ENCODE data around the gene ALK.

DNA sequence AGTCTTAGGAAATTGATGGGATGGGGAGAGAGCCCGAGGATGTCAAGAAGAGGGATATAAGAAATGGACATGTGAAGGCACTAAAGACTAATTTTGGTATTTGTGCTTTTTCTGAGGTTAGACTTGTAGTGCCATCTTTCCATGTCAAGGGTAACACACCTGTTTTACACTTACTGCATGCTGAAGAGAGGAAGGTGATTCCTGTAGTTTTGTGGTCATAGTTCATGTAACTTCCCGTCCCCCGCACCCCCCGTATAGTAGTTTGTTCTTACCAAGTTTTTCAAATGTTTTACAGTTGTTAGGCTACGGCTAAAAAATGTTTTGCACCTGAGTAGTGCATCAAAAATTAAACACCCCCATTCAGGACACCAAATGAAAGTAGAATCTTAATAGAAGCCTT, 732.3 kb downstream of the ALK start:
- TF ChIP-seq EP300 (IDR thresholded peaks at IDR 0.05; ENCODE audit: borderline replicate concordance) (no peak), CREB1 (IDR thresholded peaks at IDR 0.05; ENCODE audit: low read depth) (no peak), NFIC (IDR thresholded peaks at IDR 0.05) (no peak), CEBPB (IDR thresholded peaks at IDR 0.05) (no peak), TCF12 (IDR thresholded peaks at IDR 0.05; ENCODE audit: low read depth) (no peak), FOXM1 (IDR thresholded peaks at IDR 0.05; ENCODE audit: borderline replicate concordance, low read depth) (no peak), ZBTB7A (IDR thresholded peaks at IDR 0.05; ENCODE audit: low read depth) (no peak), RAD21 (IDR thresholded peaks at IDR 0.05; ENCODE audit: low read depth) (no peak)
- TF ChIP-seq, protein P1, sequence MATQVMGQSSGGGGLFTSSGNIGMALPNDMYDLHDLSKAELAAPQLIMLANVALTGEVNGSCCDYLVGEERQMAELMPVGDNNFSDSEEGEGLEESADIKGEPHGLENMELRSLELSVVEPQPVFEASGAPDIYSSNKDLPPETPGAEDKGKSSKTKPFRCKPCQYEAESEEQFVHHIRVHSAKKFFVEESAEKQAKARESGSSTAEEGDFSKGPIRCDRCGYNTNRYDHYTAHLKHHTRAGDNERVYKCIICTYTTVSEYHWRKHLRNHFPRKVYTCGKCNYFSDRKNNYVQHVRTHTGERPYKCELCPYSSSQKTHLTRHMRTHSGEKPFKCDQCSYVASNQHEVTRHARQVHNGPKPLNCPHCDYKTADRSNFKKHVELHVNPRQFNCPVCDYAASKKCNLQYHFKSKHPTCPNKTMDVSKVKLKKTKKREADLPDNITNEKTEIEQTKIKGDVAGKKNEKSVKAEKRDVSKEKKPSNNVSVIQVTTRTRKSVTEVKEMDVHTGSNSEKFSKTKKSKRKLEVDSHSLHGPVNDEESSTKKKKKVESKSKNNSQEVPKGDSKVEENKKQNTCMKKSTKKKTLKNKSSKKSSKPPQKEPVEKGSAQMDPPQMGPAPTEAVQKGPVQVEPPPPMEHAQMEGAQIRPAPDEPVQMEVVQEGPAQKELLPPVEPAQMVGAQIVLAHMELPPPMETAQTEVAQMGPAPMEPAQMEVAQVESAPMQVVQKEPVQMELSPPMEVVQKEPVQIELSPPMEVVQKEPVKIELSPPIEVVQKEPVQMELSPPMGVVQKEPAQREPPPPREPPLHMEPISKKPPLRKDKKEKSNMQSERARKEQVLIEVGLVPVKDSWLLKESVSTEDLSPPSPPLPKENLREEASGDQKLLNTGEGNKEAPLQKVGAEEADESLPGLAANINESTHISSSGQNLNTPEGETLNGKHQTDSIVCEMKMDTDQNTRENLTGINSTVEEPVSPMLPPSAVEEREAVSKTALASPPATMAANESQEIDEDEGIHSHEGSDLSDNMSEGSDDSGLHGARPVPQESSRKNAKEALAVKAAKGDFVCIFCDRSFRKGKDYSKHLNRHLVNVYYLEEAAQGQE (IDR thresholded peaks at IDR 0.05; ENCODE audit: low read depth), result no peak
- TF ChIP-seq, protein P2, sequence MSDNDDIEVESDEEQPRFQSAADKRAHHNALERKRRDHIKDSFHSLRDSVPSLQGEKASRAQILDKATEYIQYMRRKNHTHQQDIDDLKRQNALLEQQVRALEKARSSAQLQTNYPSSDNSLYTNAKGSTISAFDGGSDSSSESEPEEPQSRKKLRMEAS (IDR thresholded peaks at IDR 0.05), result no peak
- TF ChIP-seq, protein P3, sequence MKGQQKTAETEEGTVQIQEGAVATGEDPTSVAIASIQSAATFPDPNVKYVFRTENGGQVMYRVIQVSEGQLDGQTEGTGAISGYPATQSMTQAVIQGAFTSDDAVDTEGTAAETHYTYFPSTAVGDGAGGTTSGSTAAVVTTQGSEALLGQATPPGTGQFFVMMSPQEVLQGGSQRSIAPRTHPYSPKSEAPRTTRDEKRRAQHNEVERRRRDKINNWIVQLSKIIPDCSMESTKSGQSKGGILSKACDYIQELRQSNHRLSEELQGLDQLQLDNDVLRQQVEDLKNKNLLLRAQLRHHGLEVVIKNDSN (IDR thresholded peaks at IDR 0.05), result no peak

Data from Ishikawa (cell line).